Occipital lobe (tissue), 2 donors: ENCODE measurements around the gene SELENON. TPM values are rescaled to one million over a fixed set of nuclear protein-coding genes. Genes with fewer than 3 reads are reported as not detected.

Experiments used
- DNase-seq: peaks from one replicate; lab custom pipeline; 2025; lab: John Stamatoyannopoulos, UW
- total RNA-seq: library from RNA; depleted of rRNA; stranded (reverse); fragments of >200 nt; gene quantifications from one replicate; pipeline ENCODE4 v1.2.3, GENCODE V29; 2014

The SELENON gene
- total RNA-seq, 1 donor from 2014 or later: 10.3 TPM

GRCh38 chr1:25770541-25771220 is 29.3 kb upstream of the SELENON start:
- no peak for DNase-seq

GRCh38 chr1:25771221-25772114 is 28.5 kb upstream of the SELENON start:
- DNase-seq: no peak

- DNase-seq: no peak
Measured at GRCh38 chr1:25772164-25772563, 27.8 kb upstream of the SELENON start.

- no peak for DNase-seq
Measured at GRCh38 chr1:25772692-25773245, 27.2 kb upstream of the SELENON start.

DNA sequence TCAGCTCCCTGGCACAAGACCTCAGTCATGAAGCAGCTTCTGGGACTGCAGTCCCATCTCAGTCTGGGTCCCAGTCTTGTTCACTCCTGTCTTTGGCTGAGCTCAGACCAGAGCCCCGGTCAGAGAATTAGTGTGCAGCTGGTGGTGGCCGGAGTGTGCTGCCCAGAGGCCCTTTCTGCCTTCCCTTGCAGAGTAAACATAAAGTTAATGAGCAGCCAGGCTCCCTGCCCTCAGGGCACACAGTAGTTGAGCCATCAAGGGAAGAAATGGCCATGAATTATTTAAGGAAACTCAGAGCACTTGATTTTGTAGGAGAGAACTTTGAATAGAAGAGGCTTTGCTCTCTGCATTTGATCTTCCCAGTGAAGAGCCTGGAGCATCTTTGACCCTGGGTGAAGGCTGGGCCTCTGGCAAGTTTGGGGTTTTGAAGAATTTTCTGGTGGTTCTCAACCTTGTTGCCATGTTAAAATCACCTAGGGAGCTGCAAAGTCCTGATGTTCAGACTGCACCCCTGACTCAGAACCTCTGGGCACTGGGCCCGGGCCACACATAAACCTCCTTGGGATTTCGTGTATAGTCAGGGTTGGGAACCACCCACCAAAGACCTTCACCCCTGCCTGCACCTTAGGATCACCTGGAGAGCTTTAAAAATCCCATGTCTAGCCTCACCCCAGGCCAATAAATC is 26.4 kb upstream of the SELENON start:
- DNase-seq: no peak

DNA sequence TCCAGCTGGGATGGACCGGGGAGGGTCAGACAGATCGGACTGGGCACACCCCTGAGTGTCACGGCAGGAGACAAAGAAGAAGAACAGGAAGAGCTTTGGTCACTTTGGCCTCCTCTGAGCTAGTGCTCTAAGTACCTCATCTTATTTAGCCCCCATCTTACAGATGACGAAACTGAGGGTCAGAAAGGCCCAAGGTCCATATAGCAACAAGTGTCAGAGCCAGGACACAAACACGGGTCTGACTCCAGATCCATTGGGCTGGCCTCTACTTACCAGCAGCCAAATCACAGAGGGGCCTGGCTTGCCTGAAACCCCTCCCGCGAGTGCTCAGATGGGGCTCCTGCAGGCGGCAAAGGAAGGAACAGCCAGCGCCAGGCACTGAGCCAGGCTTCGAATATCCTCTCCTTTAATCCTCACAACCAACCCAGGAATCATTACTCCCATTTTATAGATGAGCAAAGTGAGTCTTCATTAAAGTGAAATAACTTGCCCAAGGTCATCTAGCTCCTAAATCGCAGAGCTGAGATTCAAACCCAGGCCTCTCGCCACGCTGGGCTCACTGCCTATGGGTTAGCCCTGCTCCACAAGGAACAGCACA is 25.7 kb upstream of the SELENON start:
- DNase-seq: no peak

DNA sequence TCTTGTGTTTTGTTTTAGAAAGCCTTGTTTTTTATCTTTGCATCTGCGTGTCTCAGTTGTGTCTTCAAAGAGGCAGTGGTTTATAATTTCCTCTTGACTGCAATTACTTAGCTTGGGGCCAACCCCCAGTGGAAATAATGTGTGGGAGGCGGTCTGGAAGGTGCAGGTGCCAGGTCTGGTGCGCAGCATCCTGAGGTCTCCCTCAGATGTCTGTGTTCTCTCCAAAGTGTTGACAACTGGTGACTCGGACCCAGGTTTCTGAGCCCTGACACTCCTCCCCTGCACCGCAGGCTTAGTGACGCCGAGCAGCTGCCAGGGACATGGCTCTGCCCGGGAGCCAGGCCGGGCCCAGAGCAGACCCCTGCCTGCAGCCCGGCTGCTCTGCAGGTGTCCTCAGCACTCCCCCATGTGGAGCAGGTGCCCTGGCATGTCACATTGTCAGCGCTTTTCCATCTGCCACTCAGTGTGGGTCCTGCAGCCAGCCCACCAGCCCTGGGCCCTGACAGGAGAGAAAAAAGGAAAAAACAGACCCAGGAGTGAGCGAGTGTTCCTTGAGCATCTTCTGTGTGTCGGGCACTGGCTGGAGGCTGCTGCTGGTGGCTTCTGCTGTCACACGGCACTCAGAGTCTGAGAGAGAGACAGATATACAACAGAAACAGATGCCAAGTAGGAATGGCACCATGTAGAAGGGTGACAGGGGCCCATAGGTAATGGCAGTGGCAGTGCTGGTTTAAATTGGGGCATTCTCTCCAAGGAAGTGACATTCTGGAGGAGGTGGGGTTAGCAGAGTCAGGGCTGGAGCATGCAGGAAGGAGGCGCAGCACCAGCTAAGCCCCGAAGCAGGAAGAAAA is 24.8 kb upstream of the SELENON start:
- no peak for DNase-seq

GRCh38 chr1:25779388-25779787 is 20.6 kb upstream of the SELENON start:
- DNase-seq: no peak

DNA sequence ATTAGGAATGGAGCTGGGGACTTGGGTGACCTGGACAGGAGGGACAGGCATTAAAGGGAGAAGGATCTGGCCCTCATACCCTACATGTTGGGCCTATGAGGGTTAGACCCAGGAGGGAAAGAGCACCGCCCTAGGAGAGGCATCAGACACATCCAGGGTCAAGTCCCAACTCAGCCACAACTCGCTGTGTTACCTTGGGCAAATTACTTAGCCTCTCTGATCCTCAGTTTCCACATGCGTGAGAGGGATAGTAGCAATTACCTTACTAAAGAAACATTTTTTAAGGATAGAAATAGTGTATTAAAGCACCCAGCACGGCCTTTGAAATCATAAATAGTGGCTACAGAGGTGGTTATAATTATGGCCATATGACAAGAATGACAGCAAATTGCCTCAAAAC is 20.1 kb upstream of the SELENON start:
- DNase-seq: no peak

DNA sequence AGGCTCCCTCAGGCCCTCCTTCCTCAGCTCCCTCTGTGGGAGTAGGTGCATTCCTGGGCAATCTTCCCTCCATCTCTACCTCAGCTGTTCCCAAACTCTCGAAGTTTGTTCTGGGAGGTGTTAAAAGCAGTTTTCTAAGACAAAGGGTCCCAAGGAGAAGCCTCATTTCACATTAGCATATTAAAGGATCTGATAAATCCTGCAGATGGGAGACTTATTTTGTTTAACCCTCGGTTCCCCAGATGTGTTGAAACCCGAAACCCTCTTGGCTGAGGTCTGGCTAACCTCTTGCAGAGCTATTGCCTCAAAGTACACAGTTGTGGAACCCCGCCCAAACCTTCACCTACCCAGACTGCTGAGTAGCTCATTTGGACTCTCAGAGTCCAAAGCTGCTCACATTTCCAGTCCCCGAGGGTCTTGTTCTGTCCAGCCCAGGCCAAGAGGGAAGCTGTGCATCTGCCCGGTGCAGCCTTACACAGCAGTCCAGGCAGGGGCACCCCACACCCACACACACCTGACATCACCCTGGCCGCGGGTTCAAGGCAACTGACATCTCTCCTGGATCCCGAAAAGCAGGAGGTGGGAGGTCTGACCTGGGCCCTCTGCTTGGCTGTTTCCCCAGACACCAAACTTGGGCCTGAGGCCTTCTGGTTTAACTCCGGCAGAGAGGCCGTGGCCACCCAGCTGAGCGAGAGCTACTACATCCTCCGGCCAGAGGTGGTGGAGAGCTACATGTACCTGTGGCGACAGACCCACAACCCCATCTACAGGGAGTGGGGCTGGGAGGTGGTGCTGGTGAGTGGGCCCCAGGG is 19.5 kb upstream of the SELENON start:
- no peak for DNase-seq

GRCh38 chr1:25781130-25781433 is 18.9 kb upstream of the SELENON start:
- no peak for DNase-seq

GRCh38 chr1:25782608-25783201 is 17.3 kb upstream of the SELENON start:
- no peak for DNase-seq

GRCh38 chr1:25784575-25785051 is 15.4 kb upstream of the SELENON start:
- DNase-seq: no peak

DNA sequence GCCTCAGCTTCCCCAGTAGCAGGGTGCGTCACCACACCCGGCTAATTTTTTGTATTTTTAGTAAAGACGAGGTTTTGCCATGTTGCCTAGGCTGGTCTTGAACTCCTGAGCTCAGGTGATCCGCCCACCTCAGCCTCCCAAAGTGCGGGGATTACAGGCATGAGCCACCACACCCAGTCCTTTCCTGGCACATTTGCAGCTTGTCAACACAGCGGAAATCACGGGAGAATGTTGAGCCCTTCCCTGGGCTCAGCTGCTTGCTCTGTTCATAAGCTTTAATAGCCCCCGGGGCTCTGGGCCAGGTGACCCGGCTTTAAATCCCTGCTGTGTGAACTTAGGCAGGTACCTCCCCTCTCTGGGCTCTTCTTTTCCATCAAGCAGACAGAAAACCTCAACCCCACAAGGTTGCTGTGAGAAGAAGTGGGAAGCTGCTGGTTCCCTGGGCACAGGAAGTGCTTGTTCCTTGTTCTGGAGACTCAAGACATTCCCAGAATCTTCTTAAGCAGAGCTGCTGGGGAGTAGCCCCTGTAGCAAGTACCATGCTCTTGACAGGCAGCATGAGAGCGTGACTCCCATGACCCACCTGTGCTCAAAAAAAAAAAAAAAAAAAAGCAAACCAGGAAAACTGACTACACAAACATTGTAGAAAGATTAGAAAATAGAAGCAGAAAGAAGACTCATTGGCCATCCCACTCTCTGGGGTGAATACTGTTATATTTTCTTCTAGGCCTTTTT is 14.5 kb upstream of the SELENON start:
- DNase-seq: no peak

DNA sequence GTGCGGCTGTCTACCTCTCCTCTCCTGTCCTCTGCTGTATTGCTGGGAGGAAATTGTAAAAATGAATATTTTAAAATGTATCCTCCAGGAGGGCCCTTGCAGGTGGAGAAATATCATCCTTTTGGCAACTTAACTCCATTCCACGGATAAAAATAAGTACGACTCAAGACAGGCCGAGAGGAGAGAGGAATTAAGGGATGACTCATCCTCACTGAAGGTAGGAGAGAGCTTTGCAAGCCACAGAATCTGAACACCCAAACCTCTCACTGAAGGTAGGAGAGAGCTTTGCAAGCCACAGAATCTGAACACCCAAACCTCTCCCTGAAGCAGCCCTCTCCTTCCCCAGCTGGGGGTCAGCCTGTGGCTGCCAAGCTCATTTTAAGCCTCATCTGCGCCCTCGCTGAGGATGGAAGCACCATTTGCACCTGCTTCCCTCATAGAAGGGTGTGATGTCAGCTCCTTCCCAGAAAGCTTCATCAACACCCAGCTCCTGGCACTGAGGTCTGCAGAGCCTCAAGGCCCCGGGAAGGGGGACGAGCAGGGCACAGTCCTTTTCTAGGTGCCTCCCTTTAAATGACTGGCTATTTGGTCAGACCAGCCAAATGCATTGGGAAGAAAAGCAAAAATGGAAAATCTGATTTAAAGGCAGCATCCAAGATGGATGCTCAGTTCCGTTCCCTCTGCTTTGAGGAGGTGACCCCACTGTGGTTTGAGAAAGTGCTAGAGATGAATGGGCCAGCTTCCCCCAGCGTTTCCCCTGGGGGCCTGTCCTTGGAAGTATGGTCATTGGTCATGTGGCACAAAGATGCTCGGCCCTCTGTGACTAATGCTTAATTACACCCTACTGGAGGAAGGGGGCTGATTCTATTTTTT is 12.9 kb upstream of the SELENON start:
- no peak for DNase-seq

- no peak for DNase-seq
Measured at GRCh38 chr1:25787760-25788166, 12.2 kb upstream of the SELENON start.

- no peak for DNase-seq
Measured at GRCh38 chr1:25790472-25790871, 9.5 kb upstream of the SELENON start.

GRCh38 chr1:25792115-25792514 is 7.9 kb upstream of the SELENON start:
- no peak for DNase-seq
